Activated CD4-positive, alpha-beta T cell treated with anti-CD3 and anti-CD28 coated beads, Interleukin-2, Interleukin-6, amounts not matched to agents 100 ng/mL and 50 ng/mL, durations not matched to agents 16 hours and 8 hours (primary cell): ENCODE results near the gene TSPYL2.

ENCODE experiments used
- DNase-seq: peaks from one replicate; pipeline ENCODE4 v3.0.0-alpha.2; 2020

TSPYL2 gene

GRCh38 chrX:53081925-53082772, at the start of gene TSPYL2:
TSS of gene TSPYL2 (plus strand) at chrX:53082367. CDS start at chrX:53082499, 132 bp downstream.
- DNase-seq = peak; percentile 95

DNA sequence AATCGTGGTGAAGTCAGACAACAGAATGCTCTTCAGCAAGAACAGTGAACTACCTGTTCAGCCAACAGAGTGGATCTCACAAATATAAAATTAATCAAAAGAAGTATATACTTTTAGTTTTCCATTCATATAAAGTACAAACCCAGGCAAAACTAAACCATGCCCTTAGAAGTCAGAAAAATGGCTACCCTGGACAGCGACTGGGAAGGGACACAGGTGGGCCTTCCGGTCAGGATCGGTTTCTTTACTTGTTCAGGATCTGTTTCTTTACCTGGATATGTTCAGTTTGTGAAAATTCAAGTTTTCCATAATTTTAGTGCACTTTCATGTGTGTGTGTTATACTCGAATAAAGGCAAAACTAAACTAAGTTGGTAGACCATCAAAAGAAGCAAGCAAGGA, 46.0 kb upstream of the TSPYL2 start:
- DNase-seq = no peak

- DNase-seq = no peak
Observed at GRCh38 chrX:53039236-53039635, 42.9 kb upstream of the TSPYL2 start.

- no peak for DNase-seq
Observed at GRCh38 chrX:53044995-53045394, 37.2 kb upstream of the TSPYL2 start.

DNA sequence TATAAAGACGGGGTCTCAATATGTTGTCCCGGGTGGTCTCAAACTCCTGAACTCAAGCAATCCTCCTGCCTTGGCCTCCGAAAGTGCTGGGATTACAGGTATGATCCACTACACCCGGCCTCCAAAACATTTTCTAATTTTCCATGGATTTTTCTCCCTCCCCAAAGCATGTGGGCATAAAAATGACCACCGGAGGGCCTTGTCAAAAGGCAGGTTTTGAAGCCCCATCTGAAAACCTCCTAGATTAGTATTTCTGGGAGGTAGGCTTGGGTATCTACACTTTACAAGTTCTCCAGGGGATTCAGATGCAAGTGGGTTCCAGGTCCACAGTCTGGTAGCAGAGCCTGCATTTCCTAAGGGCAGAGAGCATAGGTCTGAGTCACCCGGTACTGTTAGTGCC, 34.9 kb upstream of the TSPYL2 start:
- no peak for DNase-seq

- DNase-seq = no peak
Observed at GRCh38 chrX:53048169-53049126, 33.7 kb upstream of the TSPYL2 start, which contains the start of gene GPR173. TSS of gene GPR173 (plus strand) at chrX:53048789. CDS start at chrX:53076622, 27,833 bp downstream.

- no peak for DNase-seq
Observed at GRCh38 chrX:53049127-53049517, 33.0 kb upstream of the TSPYL2 start.

DNA sequence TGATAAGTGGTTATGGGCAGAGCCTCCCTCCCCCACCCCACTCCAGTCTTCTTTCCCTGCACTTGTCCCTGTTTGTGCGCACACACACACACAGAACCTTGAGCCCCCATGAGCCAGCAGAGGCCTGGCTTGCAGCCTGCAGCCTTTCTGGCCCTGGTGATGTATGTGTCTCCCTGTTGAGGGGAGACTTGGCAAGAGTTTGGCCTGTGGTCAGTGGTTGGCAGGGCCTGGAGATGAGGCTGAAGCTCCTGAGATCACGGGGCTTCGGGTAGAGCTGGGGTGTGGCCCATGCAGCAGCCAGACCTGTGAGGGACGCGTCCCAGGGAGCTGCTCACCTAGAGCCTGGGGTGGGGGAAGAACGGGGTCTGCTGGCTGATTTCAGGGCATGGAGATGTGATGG, 31.3 kb upstream of the TSPYL2 start:
- DNase-seq = no peak

DNA sequence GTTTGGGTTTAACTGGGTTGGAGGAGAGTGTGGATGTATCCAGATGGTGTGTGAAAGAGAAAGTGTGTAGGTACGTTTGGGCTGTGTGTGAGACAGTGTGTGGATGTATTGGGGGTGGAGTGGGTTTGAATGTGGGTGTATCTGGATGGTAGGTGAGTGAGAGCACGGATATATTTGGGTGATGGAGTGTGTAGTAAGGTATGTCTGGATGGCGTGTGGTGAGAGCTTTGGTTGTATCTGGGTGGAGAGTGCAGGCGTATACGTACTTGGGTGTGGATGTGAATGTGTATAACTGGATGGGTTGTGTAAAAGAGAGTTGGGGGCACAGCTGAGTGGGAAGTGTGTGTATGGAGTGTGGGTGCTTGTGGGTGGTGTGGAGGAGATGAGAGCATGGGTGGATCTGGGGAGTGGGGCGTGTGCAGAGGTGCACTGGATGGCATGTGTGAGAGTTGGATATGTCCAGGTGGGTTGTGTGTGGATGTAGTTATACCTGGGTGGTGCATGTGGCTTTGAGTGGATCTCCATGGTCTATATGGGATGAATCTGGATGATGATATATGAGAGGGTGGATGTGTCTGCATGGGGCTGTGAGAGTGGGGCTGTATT, 26.8 kb upstream of the TSPYL2 start:
- no peak for DNase-seq

- no peak for DNase-seq
Observed at GRCh38 chrX:53056292-53056691, 25.9 kb upstream of the TSPYL2 start.

- no peak for DNase-seq
Observed at GRCh38 chrX:53065104-53065503, 17.1 kb upstream of the TSPYL2 start.

GRCh38 chrX:53071064-53071463, 11.1 kb upstream of the TSPYL2 start:
- DNase-seq = no peak

- DNase-seq = peak; percentile 87
Observed at GRCh38 chrX:53071604-53072417, 10.4 kb upstream of the TSPYL2 start.

DNA sequence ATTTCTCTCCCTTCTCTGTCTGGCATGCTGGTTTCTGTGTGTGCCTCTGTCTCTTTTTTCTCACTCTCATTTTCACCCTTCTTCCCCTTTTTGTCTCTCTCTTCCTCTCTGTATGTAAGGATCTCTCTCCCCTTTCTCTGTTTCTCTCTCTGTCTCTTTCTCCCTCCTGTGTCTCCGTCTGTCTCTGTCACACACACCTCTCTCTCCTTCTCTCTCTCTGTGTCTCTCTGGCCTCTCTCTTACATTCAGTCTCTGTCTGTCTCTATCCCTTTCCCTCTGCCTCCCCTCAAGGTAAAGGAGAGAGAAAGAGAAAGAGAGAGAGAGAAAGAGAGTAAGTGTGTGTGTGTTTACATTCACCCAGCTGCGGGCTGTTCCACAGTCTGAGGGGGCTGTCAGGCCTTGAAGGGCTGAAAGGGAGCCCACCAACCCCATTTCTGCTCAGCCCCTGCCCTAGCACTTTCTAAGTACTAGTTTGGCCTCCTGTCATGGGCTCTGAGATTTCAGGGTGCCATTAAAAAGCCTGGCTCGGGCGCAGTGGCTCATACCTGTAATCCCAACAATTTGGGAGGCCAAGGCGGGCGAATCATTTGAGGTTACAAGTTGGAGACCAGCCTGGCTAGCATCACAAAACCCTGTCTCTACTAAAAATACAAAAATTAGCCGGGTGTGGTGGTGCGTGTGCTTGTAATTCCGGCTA, 9.6 kb upstream of the TSPYL2 start:
- no peak for DNase-seq

DNA sequence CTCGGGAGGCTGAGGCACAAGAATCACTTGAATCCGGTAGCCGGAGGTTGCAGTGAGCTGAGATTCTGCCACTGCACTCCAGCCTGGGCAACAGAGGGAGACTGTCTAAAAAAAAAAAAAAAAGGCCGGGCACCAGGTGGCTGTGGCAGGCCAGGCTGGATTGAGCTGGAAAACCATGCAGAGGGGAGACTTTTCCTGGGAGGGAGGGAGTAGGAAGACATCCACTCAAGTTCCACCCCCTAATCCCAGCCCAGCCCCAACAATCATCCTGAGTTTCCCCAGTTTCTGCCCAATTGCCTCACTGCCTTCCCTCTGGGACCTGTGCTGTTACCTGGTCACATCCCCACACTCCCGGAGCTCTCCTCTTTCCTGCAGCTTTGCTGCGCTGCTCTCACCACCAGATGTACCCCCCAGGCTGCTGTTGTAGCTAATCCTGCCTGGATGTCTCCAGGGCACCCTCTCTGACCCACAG, 9.0 kb upstream of the TSPYL2 start:
- DNase-seq = no peak

GRCh38 chrX:53075011-53075410, 7.2 kb upstream of the TSPYL2 start:
- DNase-seq = no peak

DNA sequence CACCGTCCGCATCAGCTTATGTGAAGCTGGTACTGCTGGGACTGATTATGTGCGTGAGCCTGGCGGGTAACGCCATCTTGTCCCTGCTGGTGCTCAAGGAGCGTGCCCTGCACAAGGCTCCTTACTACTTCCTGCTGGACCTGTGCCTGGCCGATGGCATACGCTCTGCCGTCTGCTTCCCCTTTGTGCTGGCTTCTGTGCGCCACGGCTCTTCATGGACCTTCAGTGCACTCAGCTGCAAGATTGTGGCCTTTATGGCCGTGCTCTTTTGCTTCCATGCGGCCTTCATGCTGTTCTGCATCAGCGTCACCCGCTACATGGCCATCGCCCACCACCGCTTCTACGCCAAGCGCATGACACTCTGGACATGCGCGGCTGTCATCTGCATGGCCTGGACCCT, 5.5 kb upstream of the TSPYL2 start:
- no peak for DNase-seq

GRCh38 chrX:53077207-53078197, 4.7 kb upstream of the TSPYL2 start:
- DNase-seq = no peak

DNA sequence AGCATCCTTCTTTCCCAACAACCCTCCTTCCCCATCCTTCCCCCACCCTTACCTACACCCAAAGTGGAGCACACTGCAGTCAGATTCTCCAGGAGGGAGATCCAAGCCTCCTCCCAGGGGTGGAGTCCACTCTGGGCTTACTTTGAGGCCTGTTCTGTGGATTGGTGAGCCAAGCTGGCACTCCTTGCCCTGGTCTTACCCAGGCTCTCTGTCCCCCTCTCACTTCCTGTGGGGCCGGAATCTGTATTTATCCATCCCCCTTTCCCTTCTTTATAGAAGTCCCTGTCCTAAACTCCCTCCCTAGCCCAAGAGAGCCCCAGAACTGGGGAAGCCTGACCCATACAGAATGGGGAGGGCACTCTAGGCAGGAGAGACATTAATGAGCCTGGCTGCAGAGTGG, 3.2 kb upstream of the TSPYL2 start:
- DNase-seq = no peak
